GM19240 (cell line): ENCODE results near the gene SOCS6.

ENCODE experiments used
- DNase-seq: peaks from one replicate; pipeline ENCODE4 v3.0.0; 2011; ENCODE audit warnings: low spot score; ENCODE audit not compliant: insufficient read length

Gene SOCS6

DNA sequence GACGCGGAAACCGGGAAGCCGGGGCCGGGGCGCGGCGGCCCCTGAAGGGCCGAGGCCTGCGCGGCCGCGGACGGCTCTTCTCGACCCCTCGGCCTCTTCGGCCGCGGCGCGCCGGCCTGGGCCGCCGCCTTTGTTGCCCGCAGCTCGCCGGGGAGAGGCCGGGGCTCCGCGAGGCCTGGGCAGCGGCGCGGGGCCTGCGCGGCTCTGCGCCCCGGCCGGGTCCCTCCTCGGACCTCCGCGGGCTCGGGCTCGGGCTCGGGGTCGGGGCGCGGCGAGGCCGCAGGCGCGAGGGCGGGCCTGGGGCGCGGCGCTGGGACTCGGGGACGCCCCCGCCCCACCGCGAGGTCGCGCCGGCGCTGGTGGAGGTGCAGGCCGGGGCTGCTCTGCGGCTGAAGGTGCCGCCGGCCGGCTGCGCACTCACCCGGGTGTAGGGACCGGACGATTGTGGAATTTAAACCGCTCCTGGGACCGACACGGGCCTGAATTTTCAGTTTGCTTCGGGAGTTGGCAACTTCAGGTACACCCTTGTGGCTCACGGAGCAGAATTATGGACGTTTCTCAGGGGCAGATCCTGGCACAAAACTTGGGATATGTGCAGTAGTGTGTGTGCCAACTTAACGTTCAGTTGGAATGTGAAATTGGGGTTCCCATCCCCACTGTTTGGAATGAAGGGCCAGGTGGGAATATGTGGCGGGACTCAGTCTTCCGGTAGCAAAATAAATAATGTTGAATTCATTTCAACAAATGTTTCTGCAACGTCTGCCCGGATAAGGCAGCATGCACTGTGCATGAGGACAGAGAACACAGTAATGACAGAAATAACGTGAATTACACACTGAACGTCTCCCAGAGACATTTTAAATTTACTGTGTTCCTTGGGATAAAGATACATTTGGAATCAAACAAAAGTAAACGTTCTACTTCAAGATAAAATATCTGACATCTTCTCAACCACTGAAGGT lies 787 bp downstream of the SOCS6 start:
- DNase-seq = peak; percentile 43

- DNase-seq = no peak
Observed at GRCh38 chr18:70290482-70291294, 1.8 kb downstream of the SOCS6 start.

GRCh38 chr18:70291295-70291574 lies 2.4 kb downstream of the SOCS6 start:
- DNase-seq = no peak

DNA sequence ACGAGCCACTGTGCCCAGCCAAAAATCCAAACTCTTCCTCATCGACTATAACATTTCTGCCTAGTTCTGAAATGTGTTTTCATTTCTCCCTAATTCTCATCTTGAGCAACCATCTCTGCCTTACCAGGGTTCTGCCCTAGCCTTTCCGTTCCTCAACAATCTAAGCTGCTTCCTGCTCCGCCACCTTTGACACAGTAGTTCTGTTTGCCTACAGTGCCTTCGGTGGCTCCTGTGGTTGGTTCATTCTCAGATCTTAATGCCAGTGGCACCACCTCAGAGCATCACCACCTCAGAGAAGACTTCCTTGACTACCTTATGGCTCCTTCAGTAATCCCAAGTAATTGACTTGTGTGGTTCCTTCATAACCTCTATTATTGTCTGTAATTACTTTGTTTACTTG lies 3.8 kb downstream of the SOCS6 start:
- DNase-seq = no peak

DNA sequence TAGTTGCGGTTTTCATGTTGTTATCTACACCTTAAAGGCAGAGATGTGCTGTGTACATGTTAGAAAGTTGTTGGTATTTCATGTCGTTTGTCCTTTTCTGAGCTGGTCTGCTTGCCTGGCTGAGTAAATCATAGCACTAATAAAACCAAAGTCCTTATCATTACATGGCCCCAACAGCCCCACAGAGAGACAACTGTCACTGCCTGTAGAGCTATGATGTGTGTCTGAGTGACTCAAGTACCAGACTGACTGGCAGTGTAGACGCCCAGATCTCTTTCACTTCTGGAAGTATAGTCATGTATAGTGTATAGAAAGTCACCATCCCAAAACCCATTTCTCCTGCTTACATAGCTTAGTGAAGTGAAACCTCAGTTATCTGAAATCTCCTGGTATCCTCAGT lies 4.3 kb downstream of the SOCS6 start:
- no peak for DNase-seq

- no peak for DNase-seq
Observed at GRCh38 chr18:70294471-70295191, 5.8 kb downstream of the SOCS6 start.

GRCh38 chr18:70295192-70296188 lies 6.6 kb downstream of the SOCS6 start:
- no peak for DNase-seq

- no peak for DNase-seq
Observed at GRCh38 chr18:70296289-70296688, 7.4 kb downstream of the SOCS6 start.

DNA sequence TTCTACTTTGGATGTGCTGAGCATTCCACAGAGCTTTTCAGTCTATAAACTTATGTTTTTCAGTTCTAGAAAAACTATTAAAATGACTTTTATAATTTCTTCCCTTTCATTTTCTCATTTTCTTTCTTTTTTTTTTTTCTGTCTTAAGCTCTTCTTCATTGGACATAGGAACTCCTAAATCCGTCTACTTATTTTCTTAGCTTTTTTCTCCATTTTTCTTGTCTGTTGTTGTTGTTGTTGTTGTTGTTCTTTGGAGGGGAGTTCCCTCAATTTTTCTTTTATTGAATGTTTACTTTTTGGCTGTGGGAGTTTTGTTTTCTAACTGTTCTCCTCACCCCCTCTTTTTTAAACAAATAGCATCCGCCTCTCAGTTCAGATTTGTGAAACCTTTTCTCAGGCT lies 7.9 kb downstream of the SOCS6 start:
- no peak for DNase-seq

- no peak for DNase-seq
Observed at GRCh38 chr18:70299393-70299792, 10.5 kb downstream of the SOCS6 start.

GRCh38 chr18:70301667-70302066 lies 12.8 kb downstream of the SOCS6 start:
- no peak for DNase-seq

GRCh38 chr18:70308555-70309294 lies 19.9 kb downstream of the SOCS6 start:
- DNase-seq = no peak

DNA sequence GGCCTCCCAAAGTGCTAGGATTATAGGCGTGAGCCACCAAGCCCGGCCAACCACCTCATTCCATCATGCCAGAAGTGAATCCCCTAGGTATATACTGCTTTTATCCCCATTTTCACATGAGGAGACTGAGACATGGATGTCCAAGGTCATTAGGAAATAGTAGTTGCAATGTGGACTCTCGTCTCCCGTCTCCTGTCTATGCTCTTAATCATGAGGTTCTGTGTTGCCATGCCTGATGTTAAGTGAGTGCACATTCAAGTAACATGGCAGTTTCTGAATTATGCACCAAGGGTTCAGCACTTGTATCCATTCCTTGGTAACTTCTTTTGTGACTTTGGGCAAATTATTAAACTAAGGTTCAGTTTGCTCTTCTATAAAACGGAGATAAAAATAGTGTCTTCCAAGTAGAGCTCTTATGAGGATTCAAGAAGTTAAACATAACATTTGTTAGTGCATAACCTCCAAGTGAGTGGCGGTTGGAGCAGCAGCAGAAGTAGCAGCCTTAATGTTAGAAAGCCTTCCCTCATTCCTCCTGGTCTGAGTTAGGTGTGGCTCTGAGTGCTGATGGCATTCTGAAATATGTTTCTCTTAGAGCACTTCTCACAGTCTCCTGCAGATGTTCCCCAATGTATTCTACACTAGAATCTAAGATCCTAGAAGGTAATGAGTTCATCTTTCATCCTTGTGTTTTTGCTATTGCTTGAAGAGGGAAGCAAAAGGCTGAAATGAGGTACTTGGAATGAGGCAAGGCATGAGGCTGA lies 21.9 kb downstream of the SOCS6 start:
- no peak for DNase-seq

DNA sequence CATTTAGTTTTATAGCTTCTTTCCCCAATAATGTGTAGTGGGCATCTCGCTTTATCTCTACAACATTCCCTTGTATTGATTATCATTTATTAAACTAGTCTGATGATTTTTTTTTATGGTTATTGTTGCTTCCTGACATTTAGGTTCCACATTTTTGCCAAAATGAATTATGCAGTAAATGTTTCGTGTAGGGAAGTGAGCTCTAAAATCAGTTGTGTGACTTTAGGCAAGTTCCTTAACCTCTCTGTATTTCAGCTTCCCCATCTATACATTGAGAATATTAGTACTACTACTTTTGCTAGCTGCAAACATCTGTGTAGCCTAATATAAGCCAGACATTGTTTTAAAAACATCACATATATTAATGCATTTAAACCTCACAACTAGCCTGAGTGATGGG lies 22.9 kb downstream of the SOCS6 start:
- DNase-seq = no peak

- DNase-seq = no peak
Observed at GRCh38 chr18:70313640-70314039, 24.8 kb downstream of the SOCS6 start.

DNA sequence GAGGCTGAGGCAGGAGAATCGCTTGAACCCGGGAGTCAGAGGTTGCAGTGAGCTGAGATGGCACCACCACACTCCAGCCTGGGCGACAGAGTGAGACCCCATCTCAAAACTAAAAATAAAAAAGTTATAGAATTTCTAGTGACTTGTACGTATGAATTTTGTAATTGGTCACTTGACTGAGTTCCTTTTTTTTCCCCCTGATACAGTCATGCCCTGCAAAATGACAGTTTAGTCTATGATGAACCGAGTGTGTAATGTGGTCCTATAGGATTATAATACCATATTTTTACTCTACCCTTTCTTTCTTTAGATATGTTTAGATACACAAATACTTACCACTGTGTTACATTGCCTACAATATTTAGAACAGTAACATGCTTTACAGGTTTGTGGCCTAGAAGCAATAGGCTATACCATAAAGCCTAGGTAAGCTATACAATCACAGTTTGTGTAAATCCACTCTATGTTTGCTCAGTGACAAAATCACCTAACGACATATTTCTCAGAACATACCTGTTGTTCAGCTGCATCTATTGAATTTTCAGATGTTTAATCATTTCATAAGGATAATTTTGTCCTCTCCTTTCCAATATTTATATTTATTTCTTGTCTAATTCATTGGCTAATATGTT lies 25.4 kb downstream of the SOCS6 start:
- DNase-seq = no peak

DNA sequence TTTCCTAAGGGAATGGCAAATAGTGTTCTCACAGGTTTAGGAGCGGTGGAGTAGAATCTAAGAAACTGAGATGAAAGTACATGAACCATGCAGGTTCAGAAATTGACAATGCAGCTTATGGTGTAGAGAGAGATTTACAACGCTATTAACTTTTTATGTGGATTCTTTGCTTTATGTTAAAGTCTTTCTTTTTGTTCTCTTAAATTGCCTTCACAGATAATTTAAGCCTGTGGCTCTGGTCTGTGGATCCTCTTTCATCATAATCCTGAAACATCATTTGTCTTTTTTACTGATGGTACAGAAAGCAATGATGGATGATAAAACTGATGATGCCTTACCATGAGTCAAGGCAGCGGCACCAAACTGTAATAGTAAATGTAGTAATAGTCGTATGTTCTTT lies 30.3 kb downstream of the SOCS6 start:
- DNase-seq = no peak

DNA sequence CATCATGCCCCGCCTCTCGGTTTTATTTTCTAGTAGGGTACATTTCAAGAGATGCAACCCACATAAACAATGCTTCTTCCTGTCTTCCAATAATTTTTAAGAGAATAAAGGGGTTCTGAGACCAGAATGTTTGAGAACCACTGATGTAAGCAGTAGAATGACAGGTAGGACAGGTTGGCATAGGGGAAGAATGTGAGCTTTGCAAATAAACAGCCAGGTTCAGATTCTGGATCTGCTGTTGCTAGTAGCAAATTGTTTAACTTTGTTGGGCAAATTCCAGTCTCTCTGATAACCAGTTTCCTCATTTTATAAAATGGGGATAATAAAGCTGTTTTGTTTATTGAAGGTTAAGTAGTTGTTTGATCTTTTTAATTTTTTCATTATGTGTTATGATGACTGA lies 32.8 kb downstream of the SOCS6 start:
- DNase-seq = no peak

DNA sequence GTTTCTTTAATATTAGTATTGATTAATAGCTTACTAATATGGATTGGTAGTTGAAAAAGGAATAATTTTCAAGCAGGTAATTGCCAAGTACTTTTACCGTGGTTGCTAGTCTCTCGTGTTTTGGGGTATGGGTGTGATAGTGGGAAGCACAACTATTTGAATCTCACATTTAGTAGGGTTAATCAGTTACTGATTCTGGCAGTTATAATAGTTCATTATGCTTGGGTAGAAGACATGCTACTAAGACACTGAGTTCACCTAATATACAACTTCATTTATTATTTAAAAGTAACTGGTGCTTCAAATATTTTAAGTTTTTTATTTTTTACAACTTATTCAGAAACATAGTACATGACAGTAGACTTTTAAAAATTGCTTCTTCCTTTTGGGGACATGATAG lies 33.5 kb downstream of the SOCS6 start:
- no peak for DNase-seq
